ENCODE measurements around the gene KLF6.

The KLF6 gene

DNA sequence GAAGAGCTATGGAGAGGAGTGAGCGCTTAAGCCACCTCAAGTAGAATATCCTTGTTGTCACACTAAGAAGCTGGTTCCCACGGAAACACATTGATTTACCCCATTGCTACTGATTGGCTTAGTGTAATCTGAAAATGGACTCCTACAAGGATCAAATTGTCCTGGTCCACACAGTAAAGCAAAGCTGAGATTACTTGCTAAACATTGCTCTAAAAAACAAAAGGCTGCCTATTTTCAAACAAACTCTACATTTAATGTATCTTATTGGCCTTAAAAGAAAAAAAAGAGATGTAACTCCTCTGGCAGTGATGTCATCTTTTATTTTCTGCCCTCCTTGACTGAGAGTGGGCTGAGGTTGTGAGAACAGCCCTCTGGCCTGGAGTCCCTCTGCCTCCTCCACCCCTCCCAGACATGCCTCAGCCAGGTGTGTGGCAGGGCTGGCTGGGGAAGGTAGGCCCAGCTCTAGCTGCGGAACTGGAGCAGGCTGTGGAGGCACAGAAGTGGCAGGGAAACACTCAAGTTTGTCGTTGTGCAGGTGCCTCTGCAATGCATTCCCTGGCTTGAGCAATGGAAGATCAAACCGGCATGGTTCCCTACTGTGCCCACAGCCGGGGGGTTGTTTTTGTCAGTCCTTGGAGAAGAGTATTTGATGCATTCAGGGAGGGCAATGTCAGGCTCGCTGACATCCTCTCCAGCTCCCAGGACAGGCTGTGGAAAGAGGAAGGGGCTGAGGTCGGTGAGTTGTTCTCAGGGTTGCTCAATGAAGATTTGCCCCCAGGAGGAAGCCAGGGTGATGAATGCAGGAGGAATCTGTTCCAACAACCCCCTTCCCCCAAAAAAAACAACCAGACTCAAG is 9.1 kb downstream of the KLF6 start:
- Mint-ChIP-seq H3K4me3 (peak overlapping the region; percentile 2), H3K9me3 (peaks cover 2% of the 10 kb centered on the region), H3K36me3 (peaks cover 60% of the 10 kb centered on the region), H3K27me3 (no peaks in the 10 kb centered on the region), H3K4me1 (peaks cover 48% of the 10 kb centered on the region), H3K27ac (peak overlapping the region; percentile 71)
- ATAC-seq: peak; percentile 42

DNA sequence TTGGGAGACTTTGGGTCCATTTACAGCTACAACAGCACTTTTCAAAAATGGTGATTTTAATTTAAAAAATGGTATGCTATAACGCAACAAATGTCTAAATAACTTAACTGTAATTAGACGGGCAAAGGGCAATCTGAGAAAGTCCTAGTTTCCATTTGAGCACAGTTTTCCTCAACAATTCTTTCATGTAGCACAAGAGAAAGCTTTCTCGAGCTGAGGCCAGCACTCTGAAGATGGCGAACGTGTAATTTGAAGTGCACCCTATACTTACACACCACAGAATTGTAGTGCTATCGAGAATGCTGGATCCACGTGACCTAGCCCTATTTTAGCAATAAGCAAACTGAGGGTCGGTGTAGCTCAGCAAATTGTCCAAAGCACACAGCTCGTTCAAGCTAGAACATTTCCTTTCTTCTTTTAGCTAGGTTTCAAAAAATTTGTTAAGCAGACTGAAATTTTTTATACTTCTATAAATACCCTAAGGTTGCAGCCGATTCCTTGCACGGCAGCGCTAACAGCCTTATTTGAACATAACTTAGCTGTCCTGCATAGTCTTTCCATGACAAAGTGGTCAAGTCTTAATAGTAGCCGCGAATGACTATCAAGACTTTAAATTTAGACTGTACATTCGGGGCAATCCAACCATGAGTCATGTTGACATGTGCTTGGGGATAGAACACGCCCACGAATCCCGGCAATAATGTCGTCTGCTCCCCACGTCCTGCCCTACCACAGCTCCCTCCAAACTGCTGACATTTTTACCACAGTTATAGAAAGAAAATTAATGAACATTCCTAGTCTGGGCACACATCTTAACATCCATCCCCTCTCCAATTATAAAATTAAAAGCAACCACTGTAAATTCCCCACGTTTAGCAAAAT is 10.0 kb downstream of the KLF6 start:
- Mint-ChIP-seq H3K27ac (peak overlapping the region; percentile 71), H3K4me3 (peak overlapping the region; percentile 2), H3K36me3 (peaks cover 52% of the 10 kb centered on the region), H3K27me3 (no peaks in the 10 kb centered on the region), H3K4me1 (peaks cover 39% of the 10 kb centered on the region), H3K9me3 (peaks cover 2% of the 10 kb centered on the region)
- peak; percentile 34 for ATAC-seq

DNA sequence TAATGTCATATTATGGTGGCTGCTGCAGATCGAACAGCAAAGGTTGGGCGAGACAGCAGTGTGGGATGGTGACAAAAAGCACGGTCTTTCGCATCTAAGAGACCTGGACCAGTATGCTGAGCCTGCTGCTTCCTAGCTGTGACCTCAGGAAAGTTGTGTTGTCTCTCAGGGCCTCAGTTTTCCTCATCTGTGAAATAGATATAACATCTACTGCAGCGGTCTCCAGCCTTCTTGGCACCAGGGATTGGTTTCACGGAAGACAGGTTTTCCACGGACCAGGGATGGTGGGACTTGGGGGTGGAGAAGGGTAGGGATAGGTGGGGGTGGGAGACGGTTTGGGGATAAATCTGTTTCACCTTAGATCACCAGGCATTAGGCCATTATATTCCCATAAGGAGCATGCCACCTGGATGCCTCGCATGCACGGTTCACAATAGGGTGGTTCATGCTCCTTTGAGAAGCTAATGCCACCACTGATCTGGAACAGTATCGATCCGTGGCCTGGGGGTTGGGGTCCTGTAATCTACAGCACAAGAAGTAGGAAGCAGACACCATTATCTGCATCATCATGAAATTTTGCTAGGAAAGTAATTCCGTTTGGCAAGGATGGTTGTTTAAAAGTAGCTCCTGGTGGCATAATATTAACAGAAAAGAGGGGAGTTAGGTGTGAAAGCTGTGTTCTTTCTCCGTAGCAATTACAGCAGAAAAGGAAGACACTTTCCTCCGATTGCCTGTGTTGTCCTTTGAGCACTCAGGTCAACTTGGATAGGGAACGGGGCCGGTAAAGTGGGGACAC is 10.8 kb downstream of the KLF6 start:
- H3K4me3 Mint-ChIP-seq: no peak overlapping the region
- H3K27ac Mint-ChIP-seq: no peak overlapping the region
- ATAC-seq: no peak
- peaks cover 31% of the 10 kb centered on the region for H3K4me1 Mint-ChIP-seq
- H3K9me3 Mint-ChIP-seq: peaks cover 2% of the 10 kb centered on the region
- no peaks in the 10 kb centered on the region for H3K27me3 Mint-ChIP-seq
- peaks cover 43% of the 10 kb centered on the region for H3K36me3 Mint-ChIP-seq

DNA sequence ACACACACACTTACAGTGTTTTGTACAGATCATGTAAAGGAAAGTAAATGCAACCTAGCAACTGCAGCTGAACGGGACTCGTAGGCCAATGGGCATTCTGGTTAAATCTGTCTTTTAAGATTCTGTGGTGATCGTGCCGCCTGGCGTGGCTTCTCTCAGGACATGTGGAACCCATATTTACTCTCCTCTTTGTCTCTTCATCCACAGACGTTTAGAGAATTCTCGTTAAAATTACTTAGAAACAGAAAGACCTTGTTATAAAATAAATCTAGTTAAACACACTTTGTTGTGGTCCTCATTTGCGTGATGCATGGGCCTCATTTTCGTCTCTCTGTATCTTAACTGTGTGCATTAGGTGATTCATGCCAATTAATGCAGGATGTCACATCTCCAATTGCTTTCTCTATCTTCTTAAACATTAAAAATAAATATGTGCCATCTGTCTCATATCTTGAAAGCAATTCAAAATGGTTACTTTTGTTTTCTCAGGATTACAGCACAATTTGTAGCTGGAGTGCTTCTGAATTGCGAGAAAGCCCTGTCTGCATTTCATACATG is 11.5 kb downstream of the KLF6 start:
- Mint-ChIP-seq H3K4me3 (no peak overlapping the region), H3K36me3 (peaks cover 37% of the 10 kb centered on the region), H3K27ac (no peak overlapping the region), H3K9me3 (peaks cover 2% of the 10 kb centered on the region), H3K4me1 (peaks cover 24% of the 10 kb centered on the region), H3K27me3 (no peaks in the 10 kb centered on the region)
- ATAC-seq: no peak

DNA sequence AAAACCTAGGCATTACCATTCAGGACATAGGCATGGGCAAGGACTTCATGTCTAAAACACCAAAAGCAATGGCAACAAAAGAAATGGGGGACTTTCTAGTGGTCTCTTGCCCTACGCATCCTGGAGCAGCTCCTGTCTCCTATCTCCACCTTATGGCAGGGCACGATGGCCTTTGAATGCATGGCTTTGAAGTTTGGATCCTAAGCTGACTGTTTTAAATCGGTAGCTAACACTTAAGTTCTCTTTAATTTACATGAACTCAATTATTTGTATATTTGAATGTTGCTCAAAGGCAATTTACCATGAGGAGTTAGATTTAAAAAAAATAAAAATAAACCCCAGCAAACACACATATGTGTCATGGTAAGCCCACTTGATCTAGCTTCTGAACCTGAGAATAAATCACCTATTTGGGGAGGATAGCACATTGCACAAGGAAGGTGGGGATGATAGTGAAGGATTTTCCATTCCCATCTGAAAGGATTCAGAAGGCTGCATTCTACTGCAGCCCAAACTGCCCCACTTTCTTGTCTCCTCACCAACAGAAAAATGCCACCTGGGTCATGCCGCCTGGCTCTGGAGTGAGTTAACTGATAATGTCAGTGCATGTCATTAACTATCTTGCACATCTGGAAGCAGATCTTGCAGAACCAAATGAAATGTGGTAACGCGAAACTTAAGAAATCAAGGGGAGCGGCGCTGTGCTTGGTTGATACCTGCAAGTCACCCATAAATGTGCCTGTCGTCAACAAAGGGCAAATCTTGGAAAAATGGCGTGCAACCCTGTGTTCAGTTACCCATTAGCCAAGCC is 12.4 kb downstream of the KLF6 start:
- Mint-ChIP-seq H3K9me3 (peaks cover 2% of the 10 kb centered on the region), H3K27ac (no peak overlapping the region), H3K4me1 (peaks cover 18% of the 10 kb centered on the region), H3K36me3 (peaks cover 28% of the 10 kb centered on the region), H3K27me3 (no peaks in the 10 kb centered on the region), H3K4me3 (no peak overlapping the region)
- ATAC-seq: no peak

DNA sequence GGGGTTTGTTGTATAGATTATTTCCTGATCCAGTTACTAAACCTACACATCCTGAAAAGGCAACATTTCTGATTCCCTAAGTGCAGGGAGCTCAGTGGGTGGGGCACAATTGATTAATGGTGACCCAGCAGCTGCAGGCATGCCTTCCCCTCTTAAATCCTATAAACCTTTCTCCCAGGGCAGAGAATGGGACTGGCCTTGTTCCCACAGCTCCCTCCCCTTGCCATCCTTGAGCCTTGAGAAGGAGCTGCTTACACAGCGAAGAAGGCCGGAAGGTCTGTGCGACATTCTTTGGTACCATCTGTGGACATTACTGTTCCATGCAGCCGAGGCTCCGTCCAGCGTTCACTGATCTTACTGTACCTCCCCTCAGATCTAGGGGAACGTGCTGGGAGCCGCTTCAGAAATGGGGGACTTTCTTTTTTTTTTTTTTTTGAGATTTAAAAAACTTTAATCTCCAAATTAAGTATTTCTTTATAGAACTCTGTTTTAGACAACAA is 14.3 kb downstream of the KLF6 start:
- no peaks in the 10 kb centered on the region for H3K27me3 Mint-ChIP-seq
- no peak overlapping the region for H3K27ac Mint-ChIP-seq
- no peak for ATAC-seq
- peaks cover 12% of the 10 kb centered on the region for H3K36me3 Mint-ChIP-seq
- peaks cover 2% of the 10 kb centered on the region for H3K9me3 Mint-ChIP-seq
- H3K4me1 Mint-ChIP-seq: peaks cover 19% of the 10 kb centered on the region
- no peak overlapping the region for H3K4me3 Mint-ChIP-seq

DNA sequence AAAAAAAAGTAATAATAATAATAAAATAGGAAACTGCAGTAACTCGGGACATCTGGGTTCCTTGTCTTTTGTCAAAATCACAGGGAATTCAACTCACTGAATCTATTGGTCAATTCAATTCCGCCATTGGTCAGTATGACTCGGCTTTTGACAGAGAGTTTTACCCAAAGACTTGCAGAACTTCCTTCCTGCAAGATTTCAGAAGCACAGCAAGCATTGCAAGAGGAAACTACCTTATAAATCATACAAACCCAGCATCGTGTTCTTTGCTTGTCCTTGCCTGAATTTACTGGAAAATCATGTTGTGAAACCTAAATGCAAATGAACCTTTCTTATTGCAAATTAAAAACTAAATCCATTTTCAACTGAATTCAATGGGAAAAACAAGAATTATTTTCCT is 15.5 kb downstream of the KLF6 start:
- no peak for ATAC-seq
- Mint-ChIP-seq H3K9me3 (peaks cover 2% of the 10 kb centered on the region), H3K4me1 (peaks cover 26% of the 10 kb centered on the region), H3K36me3 (peaks cover 4% of the 10 kb centered on the region), H3K4me3 (no peak overlapping the region), H3K27ac (no peak overlapping the region), H3K27me3 (no peaks in the 10 kb centered on the region)

DNA sequence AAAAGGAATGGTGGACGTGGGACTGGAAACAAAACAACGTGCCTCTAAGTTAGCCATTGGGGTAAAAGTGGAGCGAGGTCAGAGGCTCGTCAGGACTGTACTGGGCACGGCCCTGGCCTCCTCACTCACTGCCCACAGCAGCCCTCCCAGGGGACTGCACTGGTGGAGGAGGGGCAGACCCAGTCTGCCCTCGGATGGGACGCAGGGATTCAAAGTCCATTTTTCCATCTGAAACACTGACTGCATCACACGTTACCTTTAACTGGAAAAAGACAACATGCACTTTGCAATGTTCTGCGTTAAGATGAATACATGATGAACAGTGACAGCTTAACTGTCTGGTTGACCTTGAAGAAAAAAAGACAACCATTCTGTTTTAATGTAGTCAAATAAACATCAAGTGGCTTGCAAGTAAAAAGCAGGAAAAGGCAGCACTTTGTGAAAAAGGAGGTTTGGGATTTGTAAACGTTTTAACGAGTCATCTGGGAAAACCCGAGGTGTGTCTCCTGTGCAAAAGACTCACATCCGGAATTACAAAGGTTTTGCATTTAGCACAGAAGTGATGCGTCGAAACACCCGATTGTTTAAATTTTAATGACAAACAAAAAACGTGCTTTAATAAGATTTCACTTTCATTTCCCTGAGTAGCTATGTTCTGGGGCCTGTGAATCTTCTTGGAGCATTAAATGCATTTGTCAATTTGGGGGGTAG is 18.8 kb downstream of the KLF6 start:
- Mint-ChIP-seq H3K4me3 (no peak overlapping the region), H3K36me3 (peaks cover 6% of the 10 kb centered on the region), H3K4me1 (peaks cover 39% of the 10 kb centered on the region), H3K9me3 (no peaks in the 10 kb centered on the region), H3K27ac (peak overlapping the region; percentile 25), H3K27me3 (no peaks in the 10 kb centered on the region)
- ATAC-seq: no peak

DNA sequence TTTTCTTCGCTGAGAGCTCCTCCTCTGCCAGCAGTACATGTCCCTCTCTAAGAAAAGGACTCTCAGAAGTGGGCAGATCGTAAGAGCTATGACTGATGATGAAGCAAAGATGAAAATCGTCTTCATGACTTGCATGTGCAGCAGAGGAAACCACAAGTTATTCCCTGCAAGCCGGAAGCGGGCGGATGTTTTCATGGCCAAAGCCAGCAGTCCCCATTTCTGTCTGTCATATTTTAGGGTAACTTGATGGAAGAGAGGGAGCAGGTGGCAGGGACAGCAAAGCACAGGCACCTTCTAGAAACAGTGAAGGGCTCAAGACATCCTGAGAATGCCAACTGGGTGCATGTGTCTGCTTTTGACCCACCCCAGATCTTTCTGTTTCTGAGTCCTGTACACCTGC is 19.9 kb downstream of the KLF6 start:
- ATAC-seq: no peak
- H3K27me3 Mint-ChIP-seq: no peaks in the 10 kb centered on the region
- peaks cover 5% of the 10 kb centered on the region for H3K9me3 Mint-ChIP-seq
- H3K27ac Mint-ChIP-seq: peak overlapping the region; percentile 33
- no peak overlapping the region for H3K4me3 Mint-ChIP-seq
- peaks cover 47% of the 10 kb centered on the region for H3K4me1 Mint-ChIP-seq
- H3K36me3 Mint-ChIP-seq: peaks cover 11% of the 10 kb centered on the region

DNA sequence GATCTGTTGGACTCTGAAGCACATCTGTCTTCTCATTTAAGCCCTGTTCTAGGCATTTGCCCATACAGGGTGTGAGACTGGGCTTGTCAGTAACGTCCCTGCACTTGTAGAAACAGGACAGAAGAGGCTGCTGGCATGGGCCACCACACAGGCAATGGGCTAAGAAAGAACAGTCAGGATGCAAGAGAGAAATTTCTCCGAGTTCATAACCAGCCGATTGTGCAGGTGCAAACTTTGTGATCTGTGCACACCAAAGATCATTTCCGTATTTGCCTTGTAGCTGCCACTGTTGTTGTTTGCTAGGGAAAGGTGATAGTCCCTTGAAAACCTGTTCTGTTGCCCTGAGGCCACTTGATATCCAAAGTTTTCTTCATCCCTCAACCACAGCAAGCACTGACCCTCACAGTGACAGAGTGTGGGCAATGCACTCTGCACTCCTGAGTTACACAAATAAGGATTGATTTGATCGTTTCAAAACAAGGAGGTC is 20.3 kb downstream of the KLF6 start:
- H3K27ac Mint-ChIP-seq: peak overlapping the region; percentile 33
- no peaks in the 10 kb centered on the region for H3K27me3 Mint-ChIP-seq
- no peak for ATAC-seq
- H3K4me3 Mint-ChIP-seq: no peak overlapping the region
- H3K9me3 Mint-ChIP-seq: peaks cover 7% of the 10 kb centered on the region
- peaks cover 51% of the 10 kb centered on the region for H3K4me1 Mint-ChIP-seq
- H3K36me3 Mint-ChIP-seq: peaks cover 13% of the 10 kb centered on the region

DNA sequence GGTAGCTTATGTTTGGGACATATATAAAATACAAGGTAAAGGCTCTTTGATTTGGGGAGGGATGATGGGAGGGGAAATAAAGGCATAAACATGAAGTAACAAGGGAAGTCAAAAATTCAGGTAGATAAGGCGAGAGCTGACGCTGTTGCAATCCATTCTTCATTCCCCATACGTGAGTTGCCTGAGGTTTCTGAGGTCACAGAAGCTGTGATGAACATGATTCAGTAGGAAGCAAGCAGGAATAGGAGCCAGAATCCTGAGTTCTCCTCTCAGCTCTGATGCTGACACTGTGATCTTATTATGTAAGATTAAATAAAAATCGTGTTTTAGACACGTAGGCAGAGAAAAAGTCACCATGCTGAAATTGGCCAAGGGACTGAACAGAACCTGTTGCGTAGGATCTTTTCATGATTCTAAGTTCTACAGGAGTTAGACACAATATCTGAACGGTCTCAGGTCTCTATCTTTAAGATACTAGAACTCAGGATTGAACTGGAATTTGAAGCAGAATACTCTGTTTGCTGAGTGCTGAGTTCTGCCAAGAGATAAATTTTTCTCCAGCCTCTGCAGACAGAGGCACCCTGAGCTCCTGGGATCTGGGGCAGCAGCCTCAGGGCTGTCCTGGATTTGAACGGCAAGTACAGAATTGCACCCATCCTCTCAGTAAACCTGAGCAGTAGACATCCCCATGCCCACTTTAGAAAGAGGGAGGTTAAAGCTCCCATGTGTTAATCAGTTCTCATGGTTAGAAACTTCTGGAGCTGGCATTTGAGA is 21.0 kb downstream of the KLF6 start:
- peaks cover 18% of the 10 kb centered on the region for H3K36me3 Mint-ChIP-seq
- no peaks in the 10 kb centered on the region for H3K27me3 Mint-ChIP-seq
- H3K9me3 Mint-ChIP-seq: peaks cover 12% of the 10 kb centered on the region
- H3K27ac Mint-ChIP-seq: no peak overlapping the region
- peaks cover 57% of the 10 kb centered on the region for H3K4me1 Mint-ChIP-seq
- no peak overlapping the region for H3K4me3 Mint-ChIP-seq
- no peak for ATAC-seq

DNA sequence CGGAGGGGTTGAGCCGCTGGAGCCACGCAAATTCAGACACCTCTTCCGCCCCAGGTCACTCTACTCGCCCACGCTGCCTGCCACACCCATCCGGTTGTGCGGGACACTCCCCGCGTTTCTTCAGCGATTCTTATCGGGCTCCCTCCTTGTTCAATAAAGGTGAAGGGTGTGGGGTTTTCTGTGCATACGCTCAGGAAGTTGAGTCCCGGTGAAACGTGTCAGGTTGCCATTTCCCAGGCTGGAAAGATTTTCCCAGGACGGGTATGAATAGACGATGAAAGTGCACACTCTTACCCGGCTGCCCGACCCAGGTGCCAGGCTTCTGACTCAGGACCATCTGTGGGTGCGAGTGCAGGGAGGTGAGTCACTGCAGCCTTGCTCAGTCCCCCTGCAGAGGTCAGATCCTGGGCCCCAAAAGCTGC is 22.0 kb downstream of the KLF6 start:
- Mint-ChIP-seq H3K4me1 (peaks cover 64% of the 10 kb centered on the region), H3K27ac (peak overlapping the region; percentile 57), H3K36me3 (peaks cover 18% of the 10 kb centered on the region), H3K9me3 (peaks cover 12% of the 10 kb centered on the region), H3K27me3 (no peaks in the 10 kb centered on the region), H3K4me3 (no peak overlapping the region)
- ATAC-seq: no peak

DNA sequence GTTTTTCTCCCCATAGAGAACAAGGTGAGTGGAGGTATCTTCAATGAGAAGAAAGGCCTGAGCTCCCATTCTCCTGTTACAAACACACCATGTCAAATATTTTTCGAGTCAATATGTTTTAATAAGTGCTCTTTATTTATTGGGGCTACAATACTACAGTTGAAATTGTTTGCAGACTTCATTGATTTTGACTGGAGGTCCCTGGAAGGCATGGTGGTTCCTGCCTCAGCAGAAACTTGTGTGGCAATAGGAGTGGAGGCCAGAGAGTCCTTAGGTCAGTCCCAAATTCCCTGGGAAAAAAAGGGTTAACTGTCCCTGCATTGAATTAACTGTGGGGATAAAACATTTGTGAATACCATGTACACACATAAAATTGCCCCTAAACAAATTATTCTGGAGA is 22.7 kb downstream of the KLF6 start:
- peak overlapping the region; percentile 57 for H3K27ac Mint-ChIP-seq
- no peaks in the 10 kb centered on the region for H3K27me3 Mint-ChIP-seq
- H3K36me3 Mint-ChIP-seq: peaks cover 18% of the 10 kb centered on the region
- H3K4me3 Mint-ChIP-seq: no peak overlapping the region
- H3K9me3 Mint-ChIP-seq: peaks cover 12% of the 10 kb centered on the region
- ATAC-seq: no peak
- H3K4me1 Mint-ChIP-seq: peaks cover 71% of the 10 kb centered on the region
